HepG2 (cell line): ENCODE data around the gene PALM. TPM values are rescaled to one million over a fixed set of nuclear protein-coding genes. Genes with fewer than 3 reads are reported as not detected.
A peak's percentile ranks its signal among the peaks of the same experiment; 100 is the strongest.

ENCODE experiments used
- ATF4 ChIP-seq, 2 experiments: fragments of 450-650 bp in 1 of 2; sonication (generic) in 1 of 2; formaldehyde crosslinking; IDR thresholded peaks; 2 replicates each; pipeline versions ENCODE4 v1.5.0 to v1.8.0; 2020 to 2022; ENCODE audit warnings: mild to moderate bottlenecking in 1 of 2, missing genetic modification reagents in 1 of 2
- HMG20B ChIP-seq: conservative IDR thresholded peaks from 2 replicates; pipeline ENCODE4 v1.6.1; 2016; ENCODE audit warnings: missing genetic modification reagents, missing compliant biosample characterization
- HNRNPLL ChIP-seq: fragments of 200-400 bp; formaldehyde crosslinking; IDR thresholded peaks from 2 replicates; pipeline ENCODE4 v1.6.1; 2017; ENCODE audit warnings: mild to moderate bottlenecking, low read depth, low read length; ENCODE audit not compliant: poor library complexity, severe bottlenecking
- KDM5A ChIP-seq: fragments of 200-600 bp; sonication (generic); IDR thresholded peaks from 2 replicates; pipeline ENCODE4 v1.7.0; 2018; ENCODE audit warnings: antibody characterized with exemption, mild to moderate bottlenecking, low read length, borderline replicate concordance
- MBD4 ChIP-seq: IDR thresholded peaks from 2 replicates; pipeline ENCODE4 v1.6.1; 2012; ENCODE audit warnings: low read length, inconsistent platforms, borderline replicate concordance
- NR2F2 ChIP-seq: IDR thresholded peaks from 2 replicates; pipeline ENCODE4 v1.6.1; 2012; ENCODE audit warnings: low read depth, inconsistent platforms, borderline replicate concordance
- PCBP1 ChIP-seq: fragments of 200-400 bp; formaldehyde crosslinking; IDR thresholded peaks from 2 replicates; pipeline ENCODE4 v1.6.1; 2017; ENCODE audit warnings: mild to moderate bottlenecking, low read depth, low read length, borderline replicate concordance
- SALL2 ChIP-seq: sonication (generic); formaldehyde crosslinking; IDR thresholded peaks from 2 replicates; pipeline ENCODE4 v1.8.1; 2023; ENCODE audit warnings: mild to moderate bottlenecking, missing genetic modification reagents, inconsistent platforms
- SP5 ChIP-seq: IDR thresholded peaks from 2 replicates; pipeline ENCODE4 v1.6.1; 2016; ENCODE audit warnings: low read depth, borderline replicate concordance
- ZKSCAN5 ChIP-seq: sonication (generic); formaldehyde crosslinking; IDR thresholded peaks from 2 replicates; pipeline ENCODE4 v1.5.1; 2020; ENCODE audit warnings: mild to moderate bottlenecking, missing genetic modification reagents
- ZMYM4 ChIP-seq: sonication (generic); formaldehyde crosslinking; IDR thresholded peaks from 2 replicates; pipeline ENCODE4 v1.8.1; 2023; ENCODE audit warnings: mild to moderate bottlenecking, missing genetic modification reagents
- ZNF101 ChIP-seq: sonication (generic); formaldehyde crosslinking; IDR thresholded peaks from 2 replicates; pipeline ENCODE4 v1.4.0; 2020; ENCODE audit warnings: mild to moderate bottlenecking, low read depth, missing genetic modification reagents, borderline replicate concordance
- ZNF251 ChIP-seq: sonication (generic); formaldehyde crosslinking; IDR thresholded peaks from 2 replicates; pipeline ENCODE4 v1.9.0; 2021; ENCODE audit warnings: mild to moderate bottlenecking, missing genetic modification reagents
- ZNF441 ChIP-seq: sonication (generic); formaldehyde crosslinking; IDR thresholded peaks from 2 replicates; pipeline ENCODE4 v1.7.0; 2021; ENCODE audit warnings: missing genetic modification reagents, borderline replicate concordance
- ZNF788 ChIP-seq: sonication (generic); formaldehyde crosslinking; IDR thresholded peaks from 2 replicates; pipeline ENCODE4 v1.5.0; 2020; ENCODE audit warnings: mild to moderate bottlenecking, missing genetic modification reagents, borderline replicate concordance
- ZSCAN29 ChIP-seq: sonication (generic); formaldehyde crosslinking; conservative IDR thresholded peaks from 2 replicates; pipeline ENCODE4 v1.4.0; 2020; ENCODE audit warnings: mild to moderate bottlenecking, missing genetic modification reagents
- polyA plus RNA-seq, 8 experiments: library from polyadenylated mRNA; depleted of rRNA in 3 of 8; stranded (reverse) in 7 of 8; unstranded in 1 of 8; fragments of >200 nt; fragmentation: Illumina TruSeq in 4 of 8; extraction: Trizol in 4 of 8; gene quantifications; 2 replicates each; pipeline versions ENCODE4 v1.2.1 to v1.2.3, GENCODE V29; 2011 to 2016; ENCODE audit warnings: low read depth in 4 of 8, missing spikeins in 1 of 8, mixed read lengths in 1 of 8; ENCODE audit not compliant: insufficient read depth in 1 of 8
- total RNA-seq, 5 experiments: library from RNA; depleted of rRNA; stranded (reverse); fragments of >200 nt; fragmentation: Illumina TruSeq; extraction: Trizol; gene quantifications; 2 replicates each; pipeline ENCODE4 v1.2.3, GENCODE V29; 2016; ENCODE audit warnings: low read depth in 1 of 5
- TF ChIP-seq, protein P1 (sequence below), 2 experiments: sonication (generic) in 1 of 2; formaldehyde crosslinking in 1 of 2; IDR thresholded peaks; 2 replicates each; pipeline versions ENCODE4 v1.6.1 to v1.9.0; 2014 to 2022; ENCODE audit warnings: antibody characterized with exemption in 1 of 2, borderline replicate concordance in 1 of 2, inconsistent platforms in 1 of 2, low read depth in 1 of 2, missing genetic modification reagents in 1 of 2
- TF ChIP-seq, protein P2 (sequence below): IDR thresholded peaks from 2 replicates; pipeline ENCODE4 v1.6.1; 2016

PALM gene
- total and polyA plus RNA-seq, 2 of the 13 experiments (the other 11 are each of a cell fraction or from before 2014, with no cell fraction given): 4.0 to 9.7 TPM

- TF ChIP-seq, protein P1, sequence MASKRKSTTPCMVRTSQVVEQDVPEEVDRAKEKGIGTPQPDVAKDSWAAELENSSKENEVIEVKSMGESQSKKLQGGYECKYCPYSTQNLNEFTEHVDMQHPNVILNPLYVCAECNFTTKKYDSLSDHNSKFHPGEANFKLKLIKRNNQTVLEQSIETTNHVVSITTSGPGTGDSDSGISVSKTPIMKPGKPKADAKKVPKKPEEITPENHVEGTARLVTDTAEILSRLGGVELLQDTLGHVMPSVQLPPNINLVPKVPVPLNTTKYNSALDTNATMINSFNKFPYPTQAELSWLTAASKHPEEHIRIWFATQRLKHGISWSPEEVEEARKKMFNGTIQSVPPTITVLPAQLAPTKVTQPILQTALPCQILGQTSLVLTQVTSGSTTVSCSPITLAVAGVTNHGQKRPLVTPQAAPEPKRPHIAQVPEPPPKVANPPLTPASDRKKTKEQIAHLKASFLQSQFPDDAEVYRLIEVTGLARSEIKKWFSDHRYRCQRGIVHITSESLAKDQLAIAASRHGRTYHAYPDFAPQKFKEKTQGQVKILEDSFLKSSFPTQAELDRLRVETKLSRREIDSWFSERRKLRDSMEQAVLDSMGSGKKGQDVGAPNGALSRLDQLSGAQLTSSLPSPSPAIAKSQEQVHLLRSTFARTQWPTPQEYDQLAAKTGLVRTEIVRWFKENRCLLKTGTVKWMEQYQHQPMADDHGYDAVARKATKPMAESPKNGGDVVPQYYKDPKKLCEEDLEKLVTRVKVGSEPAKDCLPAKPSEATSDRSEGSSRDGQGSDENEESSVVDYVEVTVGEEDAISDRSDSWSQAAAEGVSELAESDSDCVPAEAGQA (IDR thresholded peaks at IDR 0.05; ENCODE audit: low read depth): no peak
- TF ChIP-seq, protein P1 (CRISPR knock-in tag; IDR thresholded peaks at IDR 0.05; ENCODE audit: borderline replicate concordance): no peak
- TF ChIP-seq, protein P2, sequence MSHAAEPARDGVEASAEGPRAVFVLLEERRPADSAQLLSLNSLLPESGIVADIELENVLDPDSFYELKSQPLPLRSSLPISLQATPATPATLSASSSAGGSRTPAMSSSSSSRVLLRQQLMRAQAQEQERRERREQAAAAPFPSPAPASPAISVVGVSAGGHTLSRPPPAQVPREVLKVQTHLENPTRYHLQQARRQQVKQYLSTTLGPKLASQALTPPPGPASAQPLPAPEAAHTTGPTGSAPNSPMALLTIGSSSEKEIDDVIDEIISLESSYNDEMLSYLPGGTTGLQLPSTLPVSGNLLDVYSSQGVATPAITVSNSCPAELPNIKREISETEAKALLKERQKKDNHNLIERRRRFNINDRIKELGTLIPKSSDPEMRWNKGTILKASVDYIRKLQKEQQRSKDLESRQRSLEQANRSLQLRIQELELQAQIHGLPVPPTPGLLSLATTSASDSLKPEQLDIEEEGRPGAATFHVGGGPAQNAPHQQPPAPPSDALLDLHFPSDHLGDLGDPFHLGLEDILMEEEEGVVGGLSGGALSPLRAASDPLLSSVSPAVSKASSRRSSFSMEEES (CRISPR knock-in tag): no peak
- TF ChIP-seq HMG20B (CRISPR knock-in tag) (no peak), HNRNPLL (peak; percentile 7), MBD4 (no peak), ZMYM4 (CRISPR knock-in tag) (0 out of 2 replicates have a peak, but pooled peaks have one; percentile 7), NR2F2 (no peak), ZNF788 (no peak), ZSCAN29 (CRISPR knock-in tag) (no peak), PCBP1 (no peak), ZNF251 (no peak), ZKSCAN5 (CRISPR knock-in tag) (no peak), SP5 (CRISPR knock-in tag) (no peak), KDM5A (no peak), ZNF101 (no peak), ATF4 (CRISPR knock-in tag; IDR thresholded peaks at IDR 0.05) (no peak), SALL2 (no peak), ZNF441 (CRISPR knock-in tag) (no peak)
Observed at GRCh38 chr19:661427-662196, 47.1 kb upstream of the PALM start (continued).
